A549 (cell line): ENCODE results near the gene TRA2B.

ENCODE experiments used
- CBX2 ChIP-seq: fragments of 200-600 bp; sonication (generic); IDR thresholded peaks from 2 replicates; pipeline ENCODE4 v1.6.1; 2016; ENCODE audit warnings: low read depth, mild to moderate bottlenecking, borderline replicate concordance
- CHD4 ChIP-seq: fragments of 200-600 bp; sonication (generic); IDR thresholded peaks from 2 replicates; pipeline ENCODE4 v1.6.1; 2016; ENCODE audit warnings: antibody characterized with exemption, mild to moderate bottlenecking, borderline replicate concordance
- CTCF ChIP-seq: fragments of >200 bp; sonication (Bioruptor Twin); formaldehyde crosslinking; IDR thresholded peaks from 3 replicates; pipeline ENCODE4 v1.5.1; 2016
- EP300 ChIP-seq, 2 experiments: fragments of >200 bp; sonication (Bioruptor Twin); formaldehyde crosslinking; IDR thresholded peaks; 2 replicates in 1 of 2; 3 replicates in 1 of 2; pipeline ENCODE4 v1.6.1; 2016 to 2017
- ESRRA ChIP-seq: fragments of 150-350 bp; IDR thresholded peaks from 2 replicates; pipeline ENCODE4 v1.6.1; 2014; ENCODE audit warnings: mild to moderate bottlenecking, low read length, borderline replicate concordance
- KDM1A ChIP-seq: fragments of 200-600 bp; sonication (generic); IDR thresholded peaks from 2 replicates; pipeline ENCODE4 v1.6.1; 2016; ENCODE audit warnings: low read depth, mild to moderate bottlenecking
- MYC ChIP-seq: IDR thresholded peaks from 2 replicates; pipeline ENCODE4 v1.6.1; 2012; ENCODE audit warnings: mild to moderate bottlenecking, inconsistent platforms, low read length, improper control_type of control experiment, borderline replicate concordance
- NFE2L2 ChIP-seq: fragments of 150-350 bp; conservative IDR thresholded peaks from 2 replicates; pipeline ENCODE4 v1.6.1; 2014; ENCODE audit warnings: low read length
- POLR2A ChIP-seq: IDR thresholded peaks from 2 replicates; pipeline ENCODE4 v1.6.1; 2012; ENCODE audit warnings: mild to moderate bottlenecking, low read length
- RFX5 ChIP-seq: fragments of 450-650 bp; IDR thresholded peaks from 2 replicates; pipeline ENCODE4 v1.7.1; 2014; ENCODE audit warnings: antibody characterized with exemption, mild to moderate bottlenecking, moderate library complexity
- RNF2 ChIP-seq: fragments of 200-600 bp; sonication (generic); IDR thresholded peaks from 2 replicates; pipeline ENCODE4 v1.6.1; 2016; ENCODE audit warnings: low read depth, mild to moderate bottlenecking, antibody characterized with exemption, moderate library complexity, borderline replicate concordance
- USF2 ChIP-seq: fragments of 450-650 bp; IDR thresholded peaks from 2 replicates; pipeline ENCODE4 v1.6.1; 2014; ENCODE audit warnings: antibody characterized with exemption
- ZFP36 ChIP-seq: fragments of 450-650 bp; IDR thresholded peaks from 2 replicates; pipeline ENCODE4 v1.6.1; 2014; ENCODE audit warnings: borderline replicate concordance; ENCODE audit not compliant: partially characterized antibody

- TF ChIP-seq RFX5 (no peak), ESRRA (no peak), EP300 (IDR thresholded peaks at IDR 0.05) (no peak), KDM1A (no peak), USF2 (no peak), CTCF (no peak), RNF2 (no peak), POLR2A (peak; percentile 42), CBX2 (no peak), CHD4 (no peak), NFE2L2 (peak; percentile 92), MYC (no peak), ZFP36 (no peak)
Measured at GRCh38 chr3:185959609-185960521, 22.1 kb upstream of the TRA2B start.
